HepG2 (cell line): ENCODE measurements around the gene RASA3. TPM values are rescaled to one million over a fixed set of nuclear protein-coding genes. Genes with fewer than 3 reads are reported as not detected.

Experiments used
- ATAC-seq: fragments of 200-7000 bp; cut with Tn5 transposase; 3 replicates; pipeline ENCODE4 v1.9.1; 2020; ENCODE audit warnings: mild to moderate bottlenecking, moderate library complexity
- BruUV-seq: library from RNA; stranded (reverse); fragments of 400-500 nt; replicated peaks from 2 replicates; lab custom pipeline; 2021; lab: Mats Ljungman, UMichigan
- CTCF ChIA-PET: fragments of 300-600 bp; formaldehyde crosslinking; extraction: SDS; loops from one replicate; lab custom pipeline; 2021; ENCODE audit warnings: low total read pairs, inconsistent platforms, low intra/inter-chr PET ratio; lab: Yijun Ruan, JAX
- POLR2A ChIA-PET: fragments of 350-600 bp; sonication (Branson Sonifier 250); formaldehyde crosslinking; loops from one replicate; lab custom pipeline; 2020; ENCODE audit warnings: antibody characterized with exemption, inconsistent platforms; lab: Yijun Ruan, JAX
- DNase-seq: peaks from one replicate; pipeline ENCODE4 v3.0.0-alpha.2; 2015; ENCODE audit warnings: low spot score
- FAIRE-seq: peaks from 3 replicates; lab custom pipeline; 2011; peaks lifted over from hg19 to GRCh38; lab: Jason Lieb, UNC
- H2AFZ ChIP-seq: one replicate; pipeline ENCODE4 v1.6.1; 2011; ENCODE audit warnings: low read length, inconsistent platforms
- H3K27ac ChIP-seq: fragments of 300-600 bp; 3 replicates; pipeline ENCODE4 v1.8.0; 2011; ENCODE audit warnings: mixed run types, mild to moderate bottlenecking, mixed read lengths, low read length, inconsistent platforms; ENCODE audit not compliant: insufficient read depth; ENCODE audit errors: extremely low read length
- H3K27me3 ChIP-seq, 2 experiments: fragments of 200-600 bp in 1 of 2; 2 replicates in 1 of 2; 3 replicates in 1 of 2; pipeline versions ENCODE4 v1.6.0 to v1.8.0; 2011; ENCODE audit warnings: low read length in 2 of 2, mild to moderate bottlenecking in 2 of 2, moderate library complexity in 2 of 2, inconsistent platforms in 1 of 2; ENCODE audit not compliant: insufficient read depth in 2 of 2, control insufficient read depth in 1 of 2
- H3K36me3 ChIP-seq, 2 experiments: fragments of 200-600 bp in 1 of 2; replicated peaks in 1 of 2; 2 replicates in 1 of 2; 3 replicates in 1 of 2; pipeline versions ENCODE4 v1.5.1 to v1.8.0; 2011; ENCODE audit warnings: low read length in 2 of 2, inconsistent platforms in 1 of 2; ENCODE audit not compliant: insufficient read depth in 2 of 2, control insufficient read depth in 1 of 2
- H3K4me1 ChIP-seq: 2 replicates; pipeline ENCODE4 v1.5.1; 2012; ENCODE audit warnings: low read length, inconsistent platforms; ENCODE audit not compliant: insufficient read depth
- H3K4me2 ChIP-seq: 2 replicates; pipeline ENCODE4 v1.6.0; 2011; ENCODE audit warnings: low read depth, low read length, inconsistent platforms
- H3K4me3 ChIP-seq, 3 experiments: fragments of 200-600 bp in 1 of 3; sonication (generic), shearing (Covaris generic) in 1 of 3; replicated peaks in 1 of 3; 2 replicates each; pipeline ENCODE4 v1.5.1; 2011 to 2016; ENCODE audit warnings: low read length in 3 of 3, inconsistent platforms in 2 of 3, low read depth in 2 of 3, mild to moderate bottlenecking in 2 of 3, control low read depth in 1 of 3, mixed read lengths in 1 of 3; ENCODE audit not compliant: insufficient read depth in 1 of 3
- H3K79me2 ChIP-seq: one replicate; pipeline ENCODE4 v1.6.1; 2011; ENCODE audit warnings: low read length, inconsistent platforms; ENCODE audit not compliant: insufficient read depth
- H3K9ac ChIP-seq: 2 replicates; pipeline ENCODE4 v1.6.0; 2011; ENCODE audit warnings: mild to moderate bottlenecking, low read depth, low read length, inconsistent platforms; ENCODE audit not compliant: insufficient read depth
- H3K9me3 ChIP-seq: 2 replicates; pipeline ENCODE4 v1.5.1; 2012; ENCODE audit warnings: mild to moderate bottlenecking, low read length
- H4K20me1 ChIP-seq: 2 replicates; pipeline ENCODE4 v1.6.0; 2011; ENCODE audit warnings: inconsistent platforms, mild to moderate bottlenecking, low read length, moderate library complexity; ENCODE audit not compliant: insufficient read depth
- ARNTL ChIP-seq: sonication (generic); formaldehyde crosslinking; IDR thresholded peaks from 2 replicates; pipeline ENCODE4 v1.4.0; 2020; ENCODE audit warnings: mild to moderate bottlenecking, missing genetic modification reagents
- HMG20A ChIP-seq: IDR thresholded peaks from 2 replicates; pipeline ENCODE4 v1.6.1; 2016; ENCODE audit warnings: borderline replicate concordance
- LRRFIP1 ChIP-seq: sonication (generic); formaldehyde crosslinking; conservative IDR thresholded peaks from 2 replicates; pipeline ENCODE4 v1.4.0; 2020; ENCODE audit warnings: missing genetic modification reagents
- NFE2L1 ChIP-seq: sonication (generic); formaldehyde crosslinking; IDR thresholded peaks from 2 replicates; pipeline ENCODE4 v1.4.0; 2020; ENCODE audit warnings: missing genetic modification reagents, mild to moderate bottlenecking, borderline replicate concordance
- NPAS2 ChIP-seq: sonication (generic); formaldehyde crosslinking; IDR thresholded peaks from 2 replicates; pipeline ENCODE4 v1.8.0; 2022; ENCODE audit warnings: mild to moderate bottlenecking, missing genetic modification reagents, borderline replicate concordance
- ONECUT2 ChIP-seq: sonication (generic); formaldehyde crosslinking; IDR thresholded peaks from 2 replicates; pipeline ENCODE4 v1.4.0; 2020; ENCODE audit warnings: missing genetic modification reagents
- RXRB ChIP-seq: IDR thresholded peaks from 2 replicates; pipeline ENCODE4 v1.6.1; 2016; ENCODE audit warnings: borderline replicate concordance, missing genetic modification reagents, missing compliant biosample characterization
- SCMH1 ChIP-seq: sonication (generic); formaldehyde crosslinking; IDR thresholded peaks from 2 replicates; pipeline ENCODE4 v1.9.0; 2021; ENCODE audit warnings: missing genetic modification reagents, mild to moderate bottlenecking, borderline replicate concordance
- SMAD9 ChIP-seq: sonication (generic); formaldehyde crosslinking; IDR thresholded peaks from 2 replicates; pipeline ENCODE4 v1.5.1; 2020; ENCODE audit warnings: mild to moderate bottlenecking, missing genetic modification reagents
- ZBTB42 ChIP-seq: sonication (generic); formaldehyde crosslinking; IDR thresholded peaks from 2 replicates; pipeline ENCODE4 v1.5.0; 2020; ENCODE audit warnings: mild to moderate bottlenecking, missing genetic modification reagents
- ZBTB43 ChIP-seq: sonication (generic); formaldehyde crosslinking; conservative IDR thresholded peaks from 2 replicates; pipeline ENCODE4 v1.4.0; 2020; ENCODE audit warnings: missing genetic modification reagents
- ZNF276 ChIP-seq: sonication (generic); formaldehyde crosslinking; IDR thresholded peaks from 2 replicates; pipeline ENCODE4 v1.4.0; 2020; ENCODE audit warnings: mild to moderate bottlenecking, low read depth, missing genetic modification reagents
- ZNF335 ChIP-seq: sonication (generic); formaldehyde crosslinking; IDR thresholded peaks from 2 replicates; pipeline ENCODE4 v1.4.0; 2020; ENCODE audit warnings: missing genetic modification reagents
- ZNF382 ChIP-seq: sonication (generic); formaldehyde crosslinking; IDR thresholded peaks from 2 replicates; pipeline ENCODE4 v1.5.0; 2020; ENCODE audit warnings: missing genetic modification reagents, mild to moderate bottlenecking, borderline replicate concordance
- ZNF512 ChIP-seq: sonication (generic); formaldehyde crosslinking; IDR thresholded peaks from 2 replicates; pipeline ENCODE4 v1.4.0; 2020; ENCODE audit warnings: mild to moderate bottlenecking, missing genetic modification reagents
- ZNF556 ChIP-seq: sonication (generic); formaldehyde crosslinking; IDR thresholded peaks from 2 replicates; pipeline ENCODE4 v1.4.0; 2020; ENCODE audit warnings: mild to moderate bottlenecking, missing genetic modification reagents, borderline replicate concordance
- ZNF746 ChIP-seq: sonication (generic); formaldehyde crosslinking; IDR thresholded peaks from 2 replicates; pipeline ENCODE4 v1.8.0; 2022; ENCODE audit warnings: mild to moderate bottlenecking, missing genetic modification reagents
- WGBS: methylation state at CpG from one replicate; pipeline ENCODE4 v1.1.6; 2017; ENCODE audit warnings: low lambda C conversion rate; 5-methylcytosine and 5-hydroxymethylcytosine counted together
- in situ Hi-C: cut with HindIII; loops from 2 replicates; pipeline ENCODE4 v1.10.0; 2017; ENCODE audit warnings: low pct_unique_long_range_greater_than_20kb; ENCODE audit not compliant: extremely low pct_ligation_motif_present
- intact Hi-C: fragments of 100-400 bp; cut with micrococcal nuclease; formaldehyde crosslinking; loops from one replicate; pipeline ENCODE4 v1.10.0; 2022; ENCODE audit not compliant: unreplicated experiment
- polyA plus RNA-seq, 8 experiments: library from polyadenylated mRNA; depleted of rRNA in 3 of 8; stranded (reverse) in 7 of 8; unstranded in 1 of 8; fragments of >200 nt; fragmentation: Illumina TruSeq in 4 of 8; extraction: Trizol in 4 of 8; gene quantifications; 2 replicates each; pipeline versions ENCODE4 v1.2.1 to v1.2.3, GENCODE V29; 2011 to 2016; ENCODE audit warnings: low read depth in 4 of 8, missing spikeins in 1 of 8, mixed read lengths in 1 of 8; ENCODE audit not compliant: insufficient read depth in 1 of 8
- total RNA-seq, 5 experiments: library from RNA; depleted of rRNA; stranded (reverse); fragments of >200 nt; fragmentation: Illumina TruSeq; extraction: Trizol; gene quantifications; 2 replicates each; pipeline ENCODE4 v1.2.3, GENCODE V29; 2016; ENCODE audit warnings: low read depth in 1 of 5

The RASA3 gene
- total and polyA plus RNA-seq, 2 of the 13 experiments (the other 11 are each of a cell fraction or from before 2014, with no cell fraction given): 0.05 TPM; not detected in 1

GRCh38 chr13:114007566-114007965 is 124.9 kb downstream of the RASA3 start (continued):
- no peak for TF ChIP-seq ZBTB43 (CRISPR knock-in tag)

- Histone ChIP-seq H3K9me3 (no peaks in the 10 kb centered on the region), H3K9ac (no peak overlapping the region), H3K27ac (no peak overlapping the region), H3K27me3 (peaks cover 11 to 37% of the 10 kb centered on the region in 2 experiments; a peak in 3 of 5 replicates), H3K4me2 (no peak overlapping the region), H3K79me2 (no peaks in the 10 kb centered on the region), H3K36me3 (no peaks in the 10 kb centered on the region), H3K4me3 (no peak overlapping the region), H2AFZ (no peak overlapping the region), H4K20me1 (no peaks in the 10 kb centered on the region), H3K4me1 (no peaks in the 10 kb centered on the region)
- FAIRE-seq (no peak), DNase-seq (no peak), ATAC-seq (no peak)
- no TSS peak for BruUV-seq
- CTCF ChIA-PET: no interaction called here
- in situ Hi-C loops (no loop called here), intact Hi-C loops (no loop called here)
- WGBS: 28% methylated on average over 7 of the region's 15 CpGs
- POLR2A ChIA-PET: no interaction called here
- no peak for TF ChIP-seq NFE2L1 (CRISPR knock-in tag)
- TF ChIP-seq ZNF335 (CRISPR knock-in tag): no peak
- TF ChIP-seq ZNF512 (CRISPR knock-in tag): no peak
- no peak for TF ChIP-seq HMG20A (CRISPR knock-in tag)
- TF ChIP-seq ZBTB42 (CRISPR knock-in tag): no peak
- TF ChIP-seq NPAS2 (CRISPR knock-in tag): no peak
- TF ChIP-seq SMAD9 (CRISPR knock-in tag): no peak
- no peak for TF ChIP-seq ZNF556 (CRISPR knock-in tag)
- no peak for TF ChIP-seq ZNF746 (CRISPR knock-in tag)
- TF ChIP-seq LRRFIP1 (CRISPR knock-in tag): no peak
- TF ChIP-seq SCMH1 (CRISPR knock-in tag): no peak
- no peak for TF ChIP-seq ZNF382 (CRISPR knock-in tag)
- no peak for TF ChIP-seq ZNF276 (CRISPR knock-in tag)
- no peak for TF ChIP-seq ARNTL
- no peak for TF ChIP-seq RXRB (CRISPR knock-in tag)
- TF ChIP-seq ONECUT2 (CRISPR knock-in tag): no peak
Measured at GRCh38 chr13:114005206-114005724, 127.2 kb downstream of the RASA3 start.
